GM12878 (cell line): ENCODE data around the gene JMJD6. TPM values are rescaled to one million over a fixed set of nuclear protein-coding genes. Genes with fewer than 3 reads are reported as not detected.

Experiments
- ATAC-seq: fragments of 200-7000 bp; cut with Tn5 transposase; 3 replicates; pipeline ENCODE4 v1.9.1; 2020; ENCODE audit warnings: mild to moderate bottlenecking, moderate library complexity
- BruUV-seq: library from RNA; stranded (reverse); fragments of 400-500 nt; replicated peaks from 2 replicates; lab custom pipeline; 2021; lab: Mats Ljungman, UMichigan
- CTCF ChIA-PET: fragments of 300-600 bp; sonication (Branson Sonifier 250); formaldehyde crosslinking; extraction: SDS; loops from one replicate; lab custom pipeline; 2021; ENCODE audit warnings: inconsistent platforms; lab: Yijun Ruan, JAX
- POLR2A ChIA-PET: fragments of 350-600 bp; formaldehyde crosslinking; extraction: SDS; loops from one replicate; lab custom pipeline; 2021; ENCODE audit warnings: inconsistent platforms; lab: Charles Lee
- RAD21 ChIA-PET: fragments of 300-600 bp; sonication (Branson Sonifier 250); formaldehyde crosslinking; loops from one replicate; lab custom pipeline; 2023; ENCODE audit warnings: antibody characterized with exemption; ENCODE audit not compliant: unreplicated experiment; lab: Charles Lee
- SMC1A ChIA-PET: fragments of 300-600 bp; sonication (Branson Sonifier 250); formaldehyde crosslinking; loops from one replicate; lab custom pipeline; 2023; ENCODE audit not compliant: unreplicated experiment, uncharacterized antibody; lab: Charles Lee
- DNase-seq: peaks from one replicate; pipeline ENCODE4 v3.0.0-alpha.2; 2011; ENCODE audit warnings: low read depth, low spot score
- FAIRE-seq: peaks from 3 replicates; lab custom pipeline; 2011; peaks lifted over from hg19 to GRCh38; lab: Jason Lieb, UNC
- H2AFZ ChIP-seq: 2 replicates; pipeline ENCODE4 v1.6.0; 2011; ENCODE audit warnings: low read depth, low read length, control low read depth; ENCODE audit not compliant: control insufficient read depth
- H3K27ac ChIP-seq: 2 replicates; pipeline ENCODE4 v1.5.1; 2011; ENCODE audit warnings: control low read depth; ENCODE audit not compliant: control insufficient read depth, insufficient read depth
- H3K27me3 ChIP-seq, 2 experiments: replicated peaks in 1 of 2; 2 replicates each; pipeline versions ENCODE4 v1.6.0 to v1.6.1; 2011; ENCODE audit warnings: low read length in 1 of 2; ENCODE audit not compliant: control insufficient read depth in 2 of 2, insufficient read depth in 2 of 2
- H3K36me3 ChIP-seq, 2 experiments: 2 replicates each; pipeline ENCODE4 v1.5.1; 2011; ENCODE audit warnings: low read length in 1 of 2; ENCODE audit not compliant: control insufficient read depth in 2 of 2, insufficient read depth in 2 of 2
- H3K4me1 ChIP-seq: 2 replicates; pipeline ENCODE4 v1.6.1; 2011; ENCODE audit warnings: mild to moderate bottlenecking, low read length, moderate library complexity, mixed read lengths; ENCODE audit not compliant: control insufficient read depth, insufficient read depth
- H3K4me2 ChIP-seq: 2 replicates; pipeline ENCODE4 v1.6.0; 2011; ENCODE audit warnings: control low read depth; ENCODE audit not compliant: control insufficient read depth, insufficient read depth
- H3K4me3 ChIP-seq: fragments of 200-600 bp; sonication (generic); 2 replicates; pipeline ENCODE4 v1.5.1; 2016
- H3K79me2 ChIP-seq: 2 replicates; pipeline ENCODE4 v1.6.0; 2011; ENCODE audit warnings: low read length; ENCODE audit not compliant: control insufficient read depth, insufficient read depth
- H3K9ac ChIP-seq: 2 replicates; pipeline ENCODE4 v1.8.0; 2011; ENCODE audit warnings: low read length, control low read depth, mixed read lengths; ENCODE audit not compliant: control insufficient read depth, insufficient read depth
- H3K9me3 ChIP-seq: replicated peaks from 3 replicates; pipeline ENCODE4 v1.5.1; 2011; ENCODE audit warnings: mild to moderate bottlenecking, low read length; ENCODE audit not compliant: control insufficient read depth, insufficient read depth
- H4K20me1 ChIP-seq: 2 replicates; pipeline ENCODE4 v1.6.0; 2011; ENCODE audit not compliant: control insufficient read depth, insufficient read depth
- EZH2 ChIP-seq: IDR thresholded peaks from 2 replicates; pipeline ENCODE4 v1.6.1; 2012; ENCODE audit warnings: low read depth, mild to moderate bottlenecking, control low read depth, inconsistent platforms, low read length, borderline replicate concordance; ENCODE audit not compliant: control insufficient read depth
- IKZF1 ChIP-seq: fragments of 450-650 bp; conservative IDR thresholded peaks from 2 replicates; pipeline ENCODE4 v1.6.1; 2017; ENCODE audit warnings: antibody characterized with exemption, mild to moderate bottlenecking
- KLF5 ChIP-seq: fragments of 450-650 bp; IDR thresholded peaks from 2 replicates; pipeline ENCODE4 v1.6.1; 2014; ENCODE audit warnings: mild to moderate bottlenecking; ENCODE audit not compliant: partially characterized antibody
- MXI1 ChIP-seq: fragments of 150-350 bp; IDR thresholded peaks from 2 replicates; pipeline ENCODE4 v1.6.1; 2011; ENCODE audit warnings: low read depth, mild to moderate bottlenecking, inconsistent platforms, low read length, improper control_type of control experiment
- PKNOX1 ChIP-seq: fragments of 450-650 bp; IDR thresholded peaks from 2 replicates; pipeline ENCODE4 v1.6.1; 2016; ENCODE audit warnings: mild to moderate bottlenecking
- RAD51 ChIP-seq: fragments of 450-650 bp; IDR thresholded peaks from 2 replicates; pipeline ENCODE4 v1.6.1; 2016; ENCODE audit warnings: moderate library complexity, mild to moderate bottlenecking, inconsistent platforms
- SREBF1 ChIP-seq: IDR thresholded peaks from 2 replicates; pipeline ENCODE4 v1.6.1; 2012; ENCODE audit warnings: mild to moderate bottlenecking, low read length
- WGBS: methylation state at CpG from one replicate; pipeline ENCODE4 v1.1.6; 2016; ENCODE audit warnings: low lambda C conversion rate; ENCODE audit not compliant: insufficient replicate concordance, insufficient coverage; ENCODE audit errors: missing lambda C conversion rate; 5-methylcytosine and 5-hydroxymethylcytosine counted together
- in situ Hi-C: fragments of 300-500 bp; cut with MboI; formaldehyde crosslinking; loops from 9 replicates; pipeline ENCODE4 v1.14.3; 2018; ENCODE audit warnings: mixed read lengths
- intact Hi-C: fragments of 100-400 bp; cut with micrococcal nuclease; formaldehyde crosslinking; loops from one replicate; pipeline ENCODE4 v1.14.2; 2022; ENCODE audit not compliant: unreplicated experiment
- polyA plus RNA-seq, 11 experiments: library from polyadenylated mRNA; depleted of rRNA in 4 of 11; unstranded in 6 of 11; stranded (reverse) in 5 of 11; fragments of >200 nt; fragmentation: Nextera tagmentation in 4 of 11; fragmentation: Illumina TruSeq in 1 of 11; extraction: Ambion mirVana in 4 of 11; extraction: Trizol in 1 of 11; gene quantifications; 1 replicate in 1 of 11; 2 replicates in 10 of 11; pipeline versions ENCODE4 v1.2.1 to v1.2.3, GENCODE V29; 2011 to 2016; ENCODE audit warnings: inconsistent platforms in 2 of 11, missing spikeins in 2 of 11, low read depth in 1 of 11
- total RNA-seq, 4 experiments: library from RNA; depleted of rRNA in 3 of 4; stranded (reverse); fragments of >200 nt in 3 of 4; fragmentation: Illumina TruSeq in 1 of 4; extraction: Trizol in 1 of 4; gene quantifications; 2 replicates each; pipeline versions ENCODE4 v1.2.1 to v1.2.3, GENCODE V29; 2013 to 2021

JMJD6 gene
- total and polyA plus RNA-seq, 10 of the 15 experiments (the other 5 are each of a cell fraction or from before 2014, with no cell fraction given) = 1.2 to 36.0 (median 22.2) TPM

GRCh38 chr17:76676629-76677028 lies 49.8 kb downstream of the JMJD6 start:
- intact Hi-C loops = no loop called here
- no peaks in the 10 kb centered on the region for H3K9me3 ChIP-seq
- no peak overlapping the region for H3K4me3 ChIP-seq
- no peak overlapping the region for H3K4me2 ChIP-seq
- in situ Hi-C loops = no loop called here
- ChIA-PET POLR2A (interaction anchor here (0.6 kb wide), 1 partner anchor 329 kb away, joined by 3 read pairs; no protein-coding TSS in a partner anchor), SMC1A (no interaction called here), CTCF (interaction anchor here (0.5 kb wide), 1 partner anchor 72 kb away, joined by 3 read pairs; no protein-coding TSS in a partner anchor), RAD21 (no interaction called here)
- TF ChIP-seq PKNOX1 (no peak), EZH2 (no peak), IKZF1 (no peak), RAD51 (no peak), KLF5 (no peak), SREBF1 (no peak), MXI1 (no peak)
- 24% methylated on average over 6 of the region's 6 CpGs for WGBS
- no peaks in the 10 kb centered on the region for H3K36me3 ChIP-seq
- BruUV-seq = no TSS peak
- H3K27me3 ChIP-seq = peaks cover 0 to 5% of the 10 kb centered on the region in 2 experiments; a peak in 2 of 4 replicates
- ATAC-seq = no peak
- no peaks in the 10 kb centered on the region for H3K79me2 ChIP-seq
- H3K27ac ChIP-seq = no peak overlapping the region
- H3K4me1 ChIP-seq = no peaks in the 10 kb centered on the region
- H2AFZ ChIP-seq = no peak overlapping the region
- H4K20me1 ChIP-seq = no peaks in the 10 kb centered on the region
- H3K9ac ChIP-seq = no peak overlapping the region
- no peak for FAIRE-seq
- no peak for DNase-seq
